Ovary (tissue), 9 donors: ENCODE results near the gene WDR7. TPM values are rescaled to one million over a fixed set of nuclear protein-coding genes. Genes with fewer than 3 reads are reported as not detected.

ENCODE experiments used
- DNase-seq, 5 donors: peaks; one replicate each; pipeline ENCODE4 v3.0.0-alpha.2; 2019 to 2020
- H3K27ac ChIP-seq, 2 donors: fragments of 200-600 bp; one replicate each; pipeline versions ENCODE4 v1.5.1 to v1.8.0; 2019 to 2022
- H3K27me3 ChIP-seq: fragments of 200-600 bp; one replicate; pipeline ENCODE4 v1.8.0; 2022
- H3K36me3 ChIP-seq: fragments of 200-600 bp; sonication (generic); one replicate; pipeline ENCODE4 v1.5.1; 2019
- H3K4me1 ChIP-seq: one replicate; pipeline ENCODE4 v1.8.1; 2013; ENCODE audit warnings: mild to moderate bottlenecking, moderate library complexity; ENCODE audit not compliant: insufficient read depth
- H3K4me3 ChIP-seq: fragments of 200-600 bp; sonication (generic); one replicate; pipeline ENCODE4 v1.5.1; 2017
- H3K9me3 ChIP-seq, 2 donors: fragments of 200-600 bp in 1 of 2; sonication (generic) in 1 of 2; one replicate each; pipeline versions ENCODE4 v1.5.1 to v1.8.1; 2013 to 2019; ENCODE audit warnings: mild to moderate bottlenecking in 1 of 2, moderate library complexity in 1 of 2
- EP300 ChIP-seq: sonication (generic); formaldehyde crosslinking; IDR thresholded peaks from one replicate; pipeline ENCODE4 v1.6.1; 2017; ENCODE audit warnings: antibody characterized with exemption
- POLR2A ChIP-seq: fragments of 450-650 bp; IDR thresholded peaks from one replicate; pipeline ENCODE4 v1.6.1; 2017; ENCODE audit warnings: antibody characterized with exemption, mild to moderate bottlenecking, moderate library complexity
- WGBS, 3 donors: extraction: QIAGEN DNeasy Blood & Tissue Kit in 1 of 3; methylation state at CpG; one replicate each; pipeline versions ENCODE4 v1.1.5 to v1.1.7; 2013 to 2017; 5-methylcytosine and 5-hydroxymethylcytosine counted together
- intact Hi-C, 4 donors: fragments of 100-400 bp; cut with DNase I; formaldehyde crosslinking; loops; one replicate each; pipeline versions ENCODE4 v1.11.0 to v1.15.1; 2022 to 2023
- polyA plus RNA-seq, 2 donors: library from polyadenylated mRNA; stranded (reverse); fragments of 200-250 nt in 1 of 2; fragments of 350-450 nt in 1 of 2; fragmentation: Illumina TruSeq in 1 of 2; extraction: RNeasy Lipid Tissue Mini Kit (QIAGEN cat#74804) in 1 of 2; gene quantifications; one replicate each; pipeline ENCODE4 v1.2.3, GENCODE V29; 2013 to 2014
- total RNA-seq, 7 donors: library from RNA; depleted of rRNA in 2 of 7; stranded (reverse); fragments of >200 nt in 2 of 7; fragmentation: NEBNext Ultra II Directional in 3 of 7; extraction: Animal tissue kit (Norgen Biotek cat#: 25700) in 3 of 7; gene quantifications; one replicate each; pipeline versions ENCODE4 v1.1.0 to v1.2.4, GENCODE V29; 2016 to 2023
- TF ChIP-seq, protein P1 (sequence below), 3 donors: fragments of 450-650 bp in 2 of 3; fragments of 200-600 bp in 1 of 3; IDR thresholded peaks; one replicate each; pipeline versions ENCODE4 v1.5.1 to v1.8.0; 2016 to 2022; ENCODE audit warnings: antibody characterized with exemption in 3 of 3, mild to moderate bottlenecking in 1 of 3
- donor health status: DM: no; HTN: no; CAD: no; lungs with moderate emphysema.
- donor health status: DM: no; HTN: no; CAD: no.
- donor health status: Bipolar disorder and iron deficiency.
- donor health status: DM: yes; HTN: yes; CAD: no.
- donor health status: DM: no; HTN: no; CAD: no.
- donor health status: DM: yes; HTN: yes; CAD: no.

WDR7 gene
- total and polyA plus RNA-seq, 9 donors, result 4.8 to 29.1 (median 24.7) TPM

DNA sequence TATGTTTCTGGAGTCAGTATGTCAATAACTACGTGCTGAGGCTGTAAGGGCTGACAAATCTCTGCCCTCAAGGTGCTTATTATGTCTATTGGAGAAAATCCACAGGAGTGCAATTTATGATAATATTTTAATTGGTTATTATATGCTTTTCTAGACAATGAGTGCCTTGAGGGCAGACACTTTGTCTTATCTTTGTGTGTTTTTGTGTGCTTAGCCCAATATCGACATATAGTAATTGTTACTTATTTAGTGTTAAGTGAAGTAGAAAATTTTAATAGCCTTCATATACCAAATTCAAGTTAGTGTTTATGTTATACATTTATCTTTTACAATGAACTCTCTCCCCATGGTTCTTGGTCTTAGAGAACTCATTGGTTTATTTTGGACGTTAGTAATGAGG is 118.9 kb downstream of the WDR7 start:
- WGBS, 3 donors, result 70 to 90% (median 82%) methylated on average over 3 of the region's 3 CpGs
- intact Hi-C loops, result no loop called here
- no peak for TF ChIP-seq EP300
- TF ChIP-seq, protein P1, sequence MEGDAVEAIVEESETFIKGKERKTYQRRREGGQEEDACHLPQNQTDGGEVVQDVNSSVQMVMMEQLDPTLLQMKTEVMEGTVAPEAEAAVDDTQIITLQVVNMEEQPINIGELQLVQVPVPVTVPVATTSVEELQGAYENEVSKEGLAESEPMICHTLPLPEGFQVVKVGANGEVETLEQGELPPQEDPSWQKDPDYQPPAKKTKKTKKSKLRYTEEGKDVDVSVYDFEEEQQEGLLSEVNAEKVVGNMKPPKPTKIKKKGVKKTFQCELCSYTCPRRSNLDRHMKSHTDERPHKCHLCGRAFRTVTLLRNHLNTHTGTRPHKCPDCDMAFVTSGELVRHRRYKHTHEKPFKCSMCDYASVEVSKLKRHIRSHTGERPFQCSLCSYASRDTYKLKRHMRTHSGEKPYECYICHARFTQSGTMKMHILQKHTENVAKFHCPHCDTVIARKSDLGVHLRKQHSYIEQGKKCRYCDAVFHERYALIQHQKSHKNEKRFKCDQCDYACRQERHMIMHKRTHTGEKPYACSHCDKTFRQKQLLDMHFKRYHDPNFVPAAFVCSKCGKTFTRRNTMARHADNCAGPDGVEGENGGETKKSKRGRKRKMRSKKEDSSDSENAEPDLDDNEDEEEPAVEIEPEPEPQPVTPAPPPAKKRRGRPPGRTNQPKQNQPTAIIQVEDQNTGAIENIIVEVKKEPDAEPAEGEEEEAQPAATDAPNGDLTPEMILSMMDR (IDR thresholded peaks at IDR 0.05), result no peak
- no peak for TF ChIP-seq POLR2A
- Histone ChIP-seq H3K4me1 (no peaks in the 10 kb centered on the region), H3K9me3 (no peaks in the 10 kb centered on the region), H3K27ac (no peak overlapping the region), H3K27me3 (no peaks in the 10 kb centered on the region), H3K36me3 (no peaks in the 10 kb centered on the region), H3K4me3 (no peak overlapping the region)
- no peak for DNase-seq

DNA sequence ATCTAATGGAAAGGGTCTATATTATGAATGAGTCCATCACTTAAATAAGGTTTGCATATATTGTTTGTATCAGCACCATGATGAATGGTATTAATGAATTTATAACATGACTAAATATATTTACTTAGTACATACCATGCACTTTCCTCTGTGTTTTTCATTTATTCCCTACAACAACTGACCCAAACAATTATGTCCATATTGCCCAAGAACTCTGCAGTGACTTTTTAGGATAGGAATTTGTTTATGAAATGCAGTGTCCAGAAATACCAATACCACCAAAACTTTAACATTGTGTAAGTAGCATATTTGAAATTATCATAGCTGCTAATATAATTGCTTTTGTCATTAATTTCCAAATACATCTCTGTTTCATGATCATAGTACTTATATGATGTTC is 119.7 kb downstream of the WDR7 start:
- no peaks in the 10 kb centered on the region for H3K36me3 ChIP-seq
- no peaks in the 10 kb centered on the region for H3K4me1 ChIP-seq
- H3K27ac ChIP-seq, result no peak overlapping the region
- TF ChIP-seq EP300 (no peak), POLR2A (no peak)
- TF ChIP-seq, protein P1 (IDR thresholded peaks at IDR 0.05), result no peak
- H3K4me3 ChIP-seq, result no peak overlapping the region
- intact Hi-C loops, result no loop called here
- DNase-seq, result no peak
- no peaks in the 10 kb centered on the region for H3K27me3 ChIP-seq
- H3K9me3 ChIP-seq, result no peaks in the 10 kb centered on the region

GRCh38 chr18:56775701-56776100 is 124.5 kb downstream of the WDR7 start:
- intact Hi-C loops, result no loop called here
- 87 to 90% (median 88%) methylated on average over 6 of the region's 6 CpGs for WGBS, 3 donors
- H3K4me1 ChIP-seq, result no peaks in the 10 kb centered on the region
- no peak for DNase-seq
- H3K36me3 ChIP-seq, result no peaks in the 10 kb centered on the region
- no peak overlapping the region for H3K4me3 ChIP-seq
- H3K9me3 ChIP-seq, result no peaks in the 10 kb centered on the region
- H3K27me3 ChIP-seq, result no peaks in the 10 kb centered on the region
- no peak for TF ChIP-seq EP300
- TF ChIP-seq, protein P1 (IDR thresholded peaks at IDR 0.05), result no peak
- TF ChIP-seq POLR2A, result no peak
- no peak overlapping the region for H3K27ac ChIP-seq

- H3K36me3 ChIP-seq, result no peaks in the 10 kb centered on the region
- intact Hi-C loops, result no loop called here
- no peak overlapping the region for H3K27ac ChIP-seq
- WGBS, 3 donors, result 91 to 96% (median 92%) methylated on average over 5 of the region's 5 CpGs
- H3K4me3 ChIP-seq, result no peak overlapping the region
- no peak for TF ChIP-seq POLR2A
- TF ChIP-seq, protein P1 (IDR thresholded peaks at IDR 0.05), result no peak
- no peak for TF ChIP-seq EP300
- DNase-seq, result no peak
- H3K4me1 ChIP-seq, result no peaks in the 10 kb centered on the region
- H3K27me3 ChIP-seq, result no peaks in the 10 kb centered on the region
- H3K9me3 ChIP-seq, result no peaks in the 10 kb centered on the region
Observed at GRCh38 chr18:56787390-56787789, 136.2 kb downstream of the WDR7 start.
